Globus pallidus (tissue), 1 donor: ENCODE data around the gene THADA.
"Not testable (repeated sequence)": the region's sequence is repeated elsewhere in the genome, so short reads cannot be mapped to it uniquely, and the experiment has no call there.

Experiments
- DNase-seq: peaks from one replicate; pipeline ENCODE4 v3.0.0-alpha.2; 2015; ENCODE audit warnings: low spot score

THADA gene

GRCh38 chr2:43465234-43465633 is 130.6 kb downstream of the THADA start:
- no peak for DNase-seq

- no peak for DNase-seq
Observed at GRCh38 chr2:43464590-43464989, 131.2 kb downstream of the THADA start.

DNA sequence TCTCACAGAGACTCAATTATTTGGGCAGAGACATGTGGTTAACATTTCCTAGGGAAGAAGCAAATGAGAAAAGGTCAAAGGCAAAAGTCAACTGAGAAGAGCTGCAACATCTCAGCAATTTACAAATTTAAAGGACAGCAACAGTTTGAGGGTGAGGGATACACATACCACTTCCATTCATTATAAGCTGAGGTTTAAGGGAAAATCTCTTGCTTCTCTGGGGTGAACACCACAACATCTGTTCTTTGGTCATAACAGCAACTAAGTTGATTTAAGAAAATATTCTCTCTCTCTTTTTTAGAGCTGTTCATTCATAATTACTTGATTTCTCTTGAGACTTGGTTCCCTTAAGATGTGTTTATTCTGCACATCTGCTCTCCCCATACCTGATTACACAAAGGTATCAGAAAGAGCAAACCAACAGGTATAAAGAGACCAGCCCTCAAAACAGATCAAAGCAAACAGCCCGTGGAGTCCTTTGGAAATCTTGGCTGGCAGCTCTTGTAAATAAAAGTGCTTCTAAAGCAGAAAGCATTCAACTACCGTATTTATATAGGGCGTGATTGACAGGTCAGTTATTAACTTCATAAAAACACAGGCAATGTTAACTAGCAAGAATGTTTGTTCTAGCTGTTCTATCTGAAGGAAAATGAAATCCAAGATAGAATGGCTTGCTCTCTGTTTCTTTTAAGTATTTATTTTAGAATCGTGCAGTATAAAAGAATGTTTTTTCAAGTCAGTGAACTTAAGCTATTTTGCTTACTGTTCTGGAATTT is 132.8 kb downstream of the THADA start:
- DNase-seq, result no peak

- DNase-seq, result peak; percentile 35
Observed at GRCh38 chr2:43461453-43462073, 134.3 kb downstream of the THADA start.

GRCh38 chr2:43460611-43461365 is 135.1 kb downstream of the THADA start:
- DNase-seq, result no peak

GRCh38 chr2:43460174-43460546 is 135.7 kb downstream of the THADA start:
- DNase-seq, result no peak

GRCh38 chr2:43459446-43460173 is 136.2 kb downstream of the THADA start:
- DNase-seq, result no peak

- DNase-seq, result no peak
Observed at GRCh38 chr2:43458014-43458628, 137.7 kb downstream of the THADA start.

DNA sequence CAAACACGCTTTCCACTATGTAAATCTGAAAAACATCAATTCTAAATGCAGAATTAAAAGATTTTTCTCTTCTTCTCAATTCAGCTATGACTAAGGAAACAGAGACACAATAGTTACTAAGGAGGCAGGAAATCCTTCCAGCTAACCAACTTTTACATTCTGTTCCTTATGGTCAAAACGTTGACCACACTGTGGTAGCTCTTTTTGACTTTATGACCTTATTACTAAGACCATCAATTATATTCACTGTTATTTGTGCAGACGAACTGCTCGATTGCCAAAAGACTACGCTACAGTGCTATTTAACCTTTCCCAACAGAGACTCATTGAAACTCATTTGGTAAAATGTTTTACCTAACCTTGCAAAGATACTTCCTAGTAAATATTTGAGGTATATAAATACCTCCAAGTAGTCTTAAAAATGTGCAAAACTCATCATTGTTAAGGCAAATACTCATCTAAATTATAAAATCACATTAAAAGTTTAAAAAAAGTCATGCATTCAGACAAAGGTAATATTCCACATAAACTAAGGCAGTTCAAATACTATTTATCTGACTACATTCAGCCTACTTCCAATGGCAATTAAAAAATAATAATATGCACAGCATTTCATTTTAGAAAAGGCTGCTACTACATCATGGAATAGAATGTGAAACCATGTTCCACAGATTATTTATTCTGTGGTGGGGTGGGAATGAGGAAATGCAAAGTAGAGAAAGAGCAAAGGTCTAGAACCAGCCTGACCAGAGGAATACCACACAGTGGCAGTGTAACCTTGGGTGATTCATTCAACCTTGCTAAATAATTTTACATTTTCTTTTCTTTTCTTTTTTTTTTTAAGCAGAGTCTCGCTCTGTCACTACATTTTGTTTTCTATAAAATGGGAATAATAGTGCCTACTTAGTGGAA is 139.9 kb downstream of the THADA start:
- no peak for DNase-seq

GRCh38 chr2:43455296-43455695 is 140.5 kb downstream of the THADA start:
- DNase-seq, result no peak

DNA sequence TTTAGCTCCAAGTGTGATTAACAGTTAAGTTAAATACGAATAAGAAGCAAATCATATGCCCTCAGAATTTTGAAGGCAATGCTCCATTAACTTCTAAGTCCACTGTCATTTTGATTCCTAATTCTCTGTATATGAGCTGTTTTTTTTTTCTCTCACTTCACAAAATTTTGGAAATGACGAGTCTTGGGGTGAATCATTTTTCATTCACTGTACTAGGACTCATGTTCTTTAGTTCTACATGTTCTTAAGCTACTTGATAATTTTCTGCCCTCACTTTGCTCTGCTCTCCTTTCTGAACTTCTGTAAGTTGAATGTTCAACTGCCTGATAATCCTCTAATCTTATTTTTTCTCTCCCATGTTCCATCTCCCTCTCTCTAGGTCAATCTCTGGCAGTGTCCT is 141.0 kb downstream of the THADA start:
- DNase-seq, result no peak

GRCh38 chr2:43453179-43454170 is 142.4 kb downstream of the THADA start:
- no peak for DNase-seq

GRCh38 chr2:43452318-43452731 is 143.5 kb downstream of the THADA start:
- no peak for DNase-seq

GRCh38 chr2:43450617-43451016 is 145.2 kb downstream of the THADA start:
- no peak for DNase-seq

DNA sequence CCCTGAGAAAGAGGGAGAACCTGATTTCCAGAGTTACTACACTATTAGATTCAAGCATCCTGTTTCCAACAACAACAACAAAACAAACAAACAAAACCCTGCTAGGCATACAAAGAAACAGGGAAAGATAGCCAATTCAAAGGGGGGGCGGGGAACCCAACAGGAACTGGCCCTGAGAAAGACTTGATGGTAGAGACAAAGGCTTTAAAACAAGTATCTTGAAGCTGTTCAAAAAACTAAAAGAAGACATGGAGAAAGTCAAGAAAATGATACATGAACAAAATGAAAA is 147.1 kb downstream of the THADA start:
- no peak for DNase-seq

- DNase-seq, result no peak
Observed at GRCh38 chr2:43448011-43448821, 147.6 kb downstream of the THADA start.

DNA sequence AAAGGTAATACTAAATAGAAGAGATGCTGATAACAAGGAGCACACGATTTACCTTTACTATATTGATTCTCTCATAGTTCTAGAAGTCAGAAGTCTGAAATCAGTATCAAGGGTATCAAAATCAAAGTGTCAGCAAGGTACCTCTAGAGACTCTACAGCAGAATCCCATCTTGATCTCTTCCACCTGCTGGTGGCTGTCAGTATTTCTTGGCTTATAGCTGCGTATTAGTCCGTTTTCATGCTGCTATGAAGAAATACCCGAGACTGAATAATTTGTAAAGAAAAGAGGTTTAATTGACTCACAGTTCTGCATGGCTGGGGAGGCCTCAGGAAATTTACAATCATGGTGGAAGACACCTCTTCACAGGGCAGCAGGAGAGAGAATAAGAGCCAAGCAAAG is 149.1 kb downstream of the THADA start:
- DNase-seq, result not testable (repeated sequence)

- no peak for DNase-seq
Observed at GRCh38 chr2:43445781-43446180, 150.1 kb downstream of the THADA start.
